Gastrocnemius medialis (tissue), 4 donors: Measurements from ENCODE around the gene PHACTR1.

Source experiments
- CTCF ChIP-seq, 5 experiments: fragments of 450-650 bp in 3 of 5; fragments of 200-600 bp in 2 of 5; sonication (generic) in 2 of 5; IDR thresholded peaks in 4 of 5; conservative IDR thresholded peaks in 1 of 5; 1 replicate in 4 of 5; 2 replicates in 1 of 5; pipeline ENCODE4 v1.5.1; 2016 to 2019; ENCODE audit warnings: antibody characterized with exemption in 5 of 5, mild to moderate bottlenecking in 3 of 5, moderate library complexity in 3 of 5
- POLR2A ChIP-seq, 2 donors: fragments of 450-650 bp; IDR thresholded peaks; one replicate each; pipeline ENCODE4 v1.6.1; 2017; ENCODE audit warnings: antibody characterized with exemption in 2 of 2, mild to moderate bottlenecking in 2 of 2, moderate library complexity in 2 of 2

GRCh38 chr6:12844284-12845223 lies 128.0 kb downstream of the PHACTR1 start:
- TF ChIP-seq POLR2A (IDR thresholded peaks at IDR 0.05) (no peak), CTCF (IDR thresholded peaks at IDR 0.05 in 4 of 5, conservative IDR thresholded peaks at IDR 0.05 in 1 of 5) (peak in 2 of 5 experiments; percentile 14)
